ENCODE results near the gene ADSL. TPM values are rescaled to one million over a fixed set of nuclear protein-coding genes. Genes with fewer than 3 reads are reported as not detected.

Gene ADSL
- 100 to 1,000 TPM; 114 to 170 (median 141) TPM for total RNA-seq
- polyA plus RNA-seq = 100 to 1,000 TPM; 133 to 168 (median 153) TPM
- long read RNA-seq, donor 1, full-length matches to known transcripts = 141 of 149 reads
- long read RNA-seq, donor 1, partial matches to known transcripts = 0 of 149 reads
- long read RNA-seq, donor 1, other reads (novel, unspliced or antisense) = 8 of 149 reads
- long read RNA-seq, donor 2, full-length matches to known transcripts = 263 of 278 reads
- long read RNA-seq, donor 2, partial matches to known transcripts = 2 of 278 reads
- long read RNA-seq, donor 2, other reads (novel, unspliced or antisense) = 13 of 278 reads

- no peak for TF ChIP-seq CTCF (IDR thresholded peaks at IDR 0.05)
- peaks cover 12 to 32% of the 10 kb centered on the region in 2 donors for H3K36me3 ChIP-seq (ENCODE audit: insufficient read depth in 1 of 2, low read depth in 1 of 2)
- 0% methylated on average over 62 to 65 of the region's 65 CpGs for WGBS, 3 donors
- intact Hi-C loops (cut with DNase I) = loop anchor here (2.0 to 10.0 kb wide), 5 partner anchors 169 to 814 kb away; partner anchors contain the start of genes RPS19BP1 (in 2 of the 2) and TNRC6B (in 1 of the 2)
- ATAC-seq (peak; percentile 91 to 94 (median 92)), DNase-seq (peak; percentile 92 to 95)
- no peaks in the 10 kb centered on the region for H3K27me3 ChIP-seq (ENCODE audit: insufficient read depth in 3 of 3, low read length in 2 of 3)
- peaks cover 53% of the 10 kb centered on the region for H3K4me1 ChIP-seq
- H3K9me3 ChIP-seq = no peaks in the 10 kb centered on the region
- H3K27ac ChIP-seq = peak within 1 kb of the TSS; percentile 97
- H3K4me3 ChIP-seq = peak within 1 kb of the TSS; percentile 92
These were observed at the start of gene ADSL for GRCh38 chr22:40346185-40347118. ADSL (plus strand) TSS chr22:40346500; CDS start chr22:40346559, 59 bp downstream.

DNA sequence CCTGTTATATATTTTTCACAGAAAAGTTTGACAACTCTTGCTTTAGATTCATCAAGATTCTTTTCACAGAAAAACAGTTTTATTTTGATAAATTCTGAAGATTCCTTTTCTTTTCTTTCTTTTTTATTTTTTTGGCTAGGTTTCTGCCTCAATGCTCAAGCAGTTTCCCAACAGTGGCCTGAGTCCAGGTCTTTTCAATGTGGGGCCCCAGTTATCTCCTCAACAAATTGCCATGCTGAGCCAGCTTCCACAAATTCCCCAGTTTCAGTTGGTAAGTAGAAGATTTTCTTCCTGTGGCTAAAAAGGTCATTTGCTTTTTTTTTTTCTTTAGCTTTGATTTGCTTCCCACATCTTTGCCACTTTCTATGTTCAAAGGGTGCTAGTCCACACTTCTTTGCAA is 46.0 kb upstream of the ADSL start:
- intact Hi-C loops (cut with DNase I) = no loop called here
- H3K27ac ChIP-seq = no peak overlapping the region
- TF ChIP-seq CTCF (IDR thresholded peaks at IDR 0.05) = no peak
- ATAC-seq = no peak
- H3K9me3 ChIP-seq = no peaks in the 10 kb centered on the region
- peaks cover 5 to 64% of the 10 kb centered on the region in 2 donors for H3K36me3 ChIP-seq (ENCODE audit: insufficient read depth in 1 of 2, low read depth in 1 of 2)
- H3K4me1 ChIP-seq = no peaks in the 10 kb centered on the region
- H3K4me3 ChIP-seq = no peak overlapping the region
- no peaks in the 10 kb centered on the region for H3K27me3 ChIP-seq (ENCODE audit: insufficient read depth in 3 of 3, low read length in 2 of 3)
- DNase-seq = no peak

DNA sequence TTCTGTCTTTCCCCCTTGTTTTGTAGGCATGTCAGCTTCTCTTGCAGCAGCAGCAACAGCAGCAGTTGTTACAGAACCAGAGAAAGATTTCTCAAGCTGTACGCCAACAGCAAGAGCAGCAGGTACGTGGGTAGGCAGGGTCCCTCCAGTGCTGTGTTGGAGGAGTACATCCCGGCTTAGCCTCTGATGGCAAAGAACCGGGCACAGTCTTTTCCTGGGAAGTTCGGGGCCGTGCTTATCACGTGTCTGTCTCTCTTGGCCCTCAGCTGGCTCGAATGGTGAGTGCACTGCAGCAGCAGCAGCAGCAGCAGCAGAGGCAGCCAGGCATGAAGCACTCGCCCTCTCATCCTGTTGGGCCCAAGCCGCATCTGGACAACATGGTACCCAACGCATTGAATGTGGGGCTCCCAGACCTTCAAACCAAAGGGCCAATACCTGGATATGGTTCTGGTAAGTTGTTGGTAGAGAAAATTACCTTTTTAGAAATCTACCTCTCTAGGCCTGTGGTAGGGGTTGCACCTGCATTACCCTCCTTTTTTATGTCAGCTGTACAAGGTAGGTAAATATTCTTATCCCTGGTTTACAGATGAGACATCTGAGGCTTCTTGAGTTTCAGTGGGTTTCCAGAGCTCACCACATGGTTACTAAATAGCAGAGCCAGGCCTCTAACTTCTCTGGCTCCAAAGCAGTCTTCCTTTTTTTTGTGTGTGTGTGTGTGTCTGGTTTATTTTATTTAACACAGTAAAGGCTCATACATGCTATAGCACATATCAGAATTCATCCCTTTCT is 45.2 kb upstream of the ADSL start:
- Histone ChIP-seq H3K4me3 (no peak overlapping the region), H3K9me3 (no peaks in the 10 kb centered on the region), H3K36me3 (ENCODE audit: insufficient read depth in 1 of 2, low read depth in 1 of 2) (peaks cover 5 to 66% of the 10 kb centered on the region in 2 donors), H3K27ac (no peak overlapping the region), H3K4me1 (no peaks in the 10 kb centered on the region), H3K27me3 (ENCODE audit: insufficient read depth in 3 of 3, low read length in 2 of 3) (no peaks in the 10 kb centered on the region)
- no peak for TF ChIP-seq CTCF (IDR thresholded peaks at IDR 0.05)
- no peak for ATAC-seq
- DNase-seq = no peak
- 93 to 96% (median 95%) methylated on average over 11 of the region's 11 CpGs for WGBS, 3 donors
- intact Hi-C loops (cut with DNase I) = no loop called here

GRCh38 chr22:40302149-40302548 is 44.2 kb upstream of the ADSL start:
- H3K36me3 ChIP-seq (ENCODE audit: insufficient read depth in 1 of 2, low read depth in 1 of 2) = peaks cover 5 to 58% of the 10 kb centered on the region in 2 donors

More at GRCh38 chr22:40302149-40302548, 44.2 kb upstream of the ADSL start:
- H3K27me3 ChIP-seq (ENCODE audit: insufficient read depth in 3 of 3, low read length in 2 of 3) = no peaks in the 10 kb centered on the region
- WGBS, 3 donors = 85 to 95% (median 92%) methylated on average over 11 of the region's 11 CpGs
- DNase-seq (no peak), ATAC-seq (no peak)
- H3K9me3 ChIP-seq = no peaks in the 10 kb centered on the region
- H3K4me3 ChIP-seq = no peak overlapping the region
- H3K27ac ChIP-seq = no peak overlapping the region
- no peaks in the 10 kb centered on the region for H3K4me1 ChIP-seq
- intact Hi-C loops (cut with DNase I) = no loop called here
- TF ChIP-seq CTCF (IDR thresholded peaks at IDR 0.05) = no peak

All from psoas muscle (tissue), 8 donors.